Measurements from ENCODE around the gene TRIO. TPM values are rescaled to one million over a fixed set of nuclear protein-coding genes. Genes with fewer than 3 reads are reported as not detected.

The TRIO gene
- total and polyA plus RNA-seq, 4 experiments from 2014 or later = 0.09 to 11.5 (median 9.7) TPM; not detected in 1

GRCh38 chr5:14212838-14213237, 69.7 kb downstream of the TRIO start:
- H3K27me3 ChIP-seq (ENCODE audit: insufficient read depth, low read length) = no peaks in the 10 kb centered on the region
- Mint-ChIP-seq H3K27me3 (peaks cover 11 to 22% of the 10 kb centered on the region in 2 donors), H3K4me1 (no peaks in the 10 kb centered on the region), H3K9me3 (peaks cover 0 to 3% (median 0%) of the 10 kb centered on the region in 8 donors), H3K36me3 (no peaks in the 10 kb centered on the region), H3K4me3 (peak overlapping the region in 1 of 8 donors; percentile 3), H3K27ac (no peak overlapping the region)
- intact Hi-C loops (cut with micrococcal nuclease) = no loop called here
- ChIA-PET POLR2A (ENCODE audit: partially characterized antibody) (no interaction called here), CTCF (ENCODE audit: partially characterized antibody) (no interaction called here)
- no peak for DNase-seq
- H3K36me3 ChIP-seq (ENCODE audit: insufficient read depth, low read length) = no peaks in the 10 kb centered on the region
- H3K4me1 ChIP-seq (ENCODE audit: insufficient read depth, low read length) = no peaks in the 10 kb centered on the region
- H3K27ac ChIP-seq (ENCODE audit: low read depth, low read length) = no peak overlapping the region
- H3K4me3 ChIP-seq (ENCODE audit: low read length in 2 of 2) = no peak overlapping the region
- no peaks in the 10 kb centered on the region for H3K9me3 ChIP-seq (ENCODE audit: control insufficient read depth in 1 of 2, low read length in 2 of 2)

GRCh38 chr5:14213253-14213652, 70.1 kb downstream of the TRIO start:
- H3K4me1 ChIP-seq (ENCODE audit: insufficient read depth, low read length) = no peaks in the 10 kb centered on the region
- no peak overlapping the region for H3K27ac ChIP-seq (ENCODE audit: low read depth, low read length)
- CTCF ChIA-PET (ENCODE audit: partially characterized antibody) = no interaction called here
- H3K27ac Mint-ChIP-seq = no peak overlapping the region
- peaks cover 0 to 3% (median 0%) of the 10 kb centered on the region in 8 donors for H3K9me3 Mint-ChIP-seq
- no peak overlapping the region for H3K4me3 Mint-ChIP-seq
- POLR2A ChIA-PET (ENCODE audit: partially characterized antibody) = interaction anchor here (1.0 kb wide), 1 partner anchor 69 kb away, joined by 4 read pairs; no protein-coding TSS in a partner anchor
- H3K27me3 ChIP-seq (ENCODE audit: insufficient read depth, low read length) = no peaks in the 10 kb centered on the region
- no peaks in the 10 kb centered on the region for H3K36me3 ChIP-seq (ENCODE audit: insufficient read depth, low read length)
- intact Hi-C loops (cut with micrococcal nuclease) = no loop called here
- DNase-seq = no peak
- no peaks in the 10 kb centered on the region for H3K9me3 ChIP-seq (ENCODE audit: control insufficient read depth in 1 of 2, low read length in 2 of 2)
- no peak overlapping the region for H3K4me3 ChIP-seq (ENCODE audit: low read length in 2 of 2)
- H3K36me3 Mint-ChIP-seq = no peaks in the 10 kb centered on the region
- H3K27me3 Mint-ChIP-seq = peaks cover 14 to 22% of the 10 kb centered on the region in 2 donors
- no peaks in the 10 kb centered on the region for H3K4me1 Mint-ChIP-seq

GRCh38 chr5:14213813-14214585, 70.9 kb downstream of the TRIO start:
- Histone ChIP-seq H3K4me1 (ENCODE audit: insufficient read depth, low read length) (no peaks in the 10 kb centered on the region), H3K4me3 (ENCODE audit: low read length in 2 of 2) (no peak overlapping the region), H3K36me3 (ENCODE audit: insufficient read depth, low read length) (no peaks in the 10 kb centered on the region), H3K9me3 (ENCODE audit: control insufficient read depth in 1 of 2, low read length in 2 of 2) (no peaks in the 10 kb centered on the region), H3K27me3 (ENCODE audit: insufficient read depth, low read length) (no peaks in the 10 kb centered on the region), H3K27ac (ENCODE audit: low read depth, low read length) (no peak overlapping the region)
- intact Hi-C loops (cut with micrococcal nuclease) = no loop called here
- H3K4me3 Mint-ChIP-seq = peak overlapping the region in 3 of 8 donors; percentile 3 to 30 (median 8)
- H3K27ac Mint-ChIP-seq = peak overlapping the region in 1 of 7 donors; percentile 16
- H3K9me3 Mint-ChIP-seq = peaks cover 0 to 3% (median 0%) of the 10 kb centered on the region in 8 donors
- no peaks in the 10 kb centered on the region for H3K4me1 Mint-ChIP-seq
- peaks cover 16 to 22% of the 10 kb centered on the region in 2 donors for H3K27me3 Mint-ChIP-seq
- ChIA-PET POLR2A (ENCODE audit: partially characterized antibody) (interaction anchor here (1.0 kb wide), 1 partner anchor 70 kb away, joined by 4 read pairs; no protein-coding TSS in a partner anchor), CTCF (ENCODE audit: partially characterized antibody) (no interaction called here)
- DNase-seq = no peak
- H3K36me3 Mint-ChIP-seq = no peaks in the 10 kb centered on the region

- ChIA-PET POLR2A (ENCODE audit: partially characterized antibody) (no interaction called here), CTCF (ENCODE audit: partially characterized antibody) (no interaction called here)
- Histone ChIP-seq H3K4me3 (ENCODE audit: low read length in 2 of 2) (no peak overlapping the region), H3K4me1 (ENCODE audit: insufficient read depth, low read length) (no peaks in the 10 kb centered on the region), H3K27ac (ENCODE audit: low read depth, low read length) (no peak overlapping the region), H3K9me3 (ENCODE audit: control insufficient read depth in 1 of 2, low read length in 2 of 2) (no peaks in the 10 kb centered on the region), H3K36me3 (ENCODE audit: insufficient read depth, low read length) (no peaks in the 10 kb centered on the region), H3K27me3 (ENCODE audit: insufficient read depth, low read length) (no peaks in the 10 kb centered on the region)
- Mint-ChIP-seq H3K27me3 (peaks cover 10 to 17% of the 10 kb centered on the region in 2 donors), H3K27ac (no peak overlapping the region), H3K4me3 (no peak overlapping the region), H3K9me3 (peaks cover 0 to 4% (median 0%) of the 10 kb centered on the region in 8 donors), H3K36me3 (no peaks in the 10 kb centered on the region), H3K4me1 (no peaks in the 10 kb centered on the region)
- intact Hi-C loops (cut with micrococcal nuclease) = no loop called here
- no peak for DNase-seq
Observed at GRCh38 chr5:14215901-14216300, 72.8 kb downstream of the TRIO start.

- no peak overlapping the region for H3K27ac ChIP-seq (ENCODE audit: low read depth, low read length)
- intact Hi-C loops (cut with micrococcal nuclease) = no loop called here
- no peaks in the 10 kb centered on the region for H3K4me1 ChIP-seq (ENCODE audit: insufficient read depth, low read length)
- no peak overlapping the region for H3K4me3 Mint-ChIP-seq
- no peaks in the 10 kb centered on the region for H3K36me3 ChIP-seq (ENCODE audit: insufficient read depth, low read length)
- H3K27me3 ChIP-seq (ENCODE audit: insufficient read depth, low read length) = no peaks in the 10 kb centered on the region
- H3K27me3 Mint-ChIP-seq = peaks cover 12 to 17% of the 10 kb centered on the region in 2 donors
- ChIA-PET POLR2A (ENCODE audit: partially characterized antibody) (no interaction called here), CTCF (ENCODE audit: partially characterized antibody) (no interaction called here)
- H3K9me3 Mint-ChIP-seq = peaks cover 0 to 6% (median 0%) of the 10 kb centered on the region in 8 donors
- H3K4me1 Mint-ChIP-seq = peaks cover 0 to 2% (median 0%) of the 10 kb centered on the region in 4 donors
- no peak overlapping the region for H3K4me3 ChIP-seq (ENCODE audit: low read length in 2 of 2)
- no peaks in the 10 kb centered on the region for H3K9me3 ChIP-seq (ENCODE audit: control insufficient read depth in 1 of 2, low read length in 2 of 2)
- no peaks in the 10 kb centered on the region for H3K36me3 Mint-ChIP-seq
- DNase-seq = no peak
- H3K27ac Mint-ChIP-seq = no peak overlapping the region
Observed at GRCh38 chr5:14216372-14216771, 73.2 kb downstream of the TRIO start.

- H3K27me3 Mint-ChIP-seq = peaks cover 14 to 17% of the 10 kb centered on the region in 2 donors
- no peak overlapping the region for H3K4me3 ChIP-seq (ENCODE audit: low read length in 2 of 2)
- H3K27ac ChIP-seq (ENCODE audit: low read depth, low read length) = no peak overlapping the region
- H3K4me3 Mint-ChIP-seq = no peak overlapping the region
- H3K4me1 ChIP-seq (ENCODE audit: insufficient read depth, low read length) = no peaks in the 10 kb centered on the region
- DNase-seq = no peak
- intact Hi-C loops (cut with micrococcal nuclease) = no loop called here
- peaks cover 0 to 4% (median 0%) of the 10 kb centered on the region in 4 donors for H3K4me1 Mint-ChIP-seq
- no peaks in the 10 kb centered on the region for H3K36me3 Mint-ChIP-seq
- no peak overlapping the region for H3K27ac Mint-ChIP-seq
- peaks cover 0 to 7% (median 0%) of the 10 kb centered on the region in 8 donors for H3K9me3 Mint-ChIP-seq
- no peaks in the 10 kb centered on the region for H3K36me3 ChIP-seq (ENCODE audit: insufficient read depth, low read length)
- ChIA-PET POLR2A (ENCODE audit: partially characterized antibody) (no interaction called here), CTCF (ENCODE audit: partially characterized antibody) (no interaction called here)
- no peaks in the 10 kb centered on the region for H3K27me3 ChIP-seq (ENCODE audit: insufficient read depth, low read length)
- no peaks in the 10 kb centered on the region for H3K9me3 ChIP-seq (ENCODE audit: control insufficient read depth in 1 of 2, low read length in 2 of 2)
Observed at GRCh38 chr5:14216902-14217301, 73.8 kb downstream of the TRIO start.

- Histone ChIP-seq H3K27me3 (ENCODE audit: insufficient read depth, low read length) (no peaks in the 10 kb centered on the region), H3K4me1 (ENCODE audit: insufficient read depth, low read length) (no peaks in the 10 kb centered on the region), H3K9me3 (ENCODE audit: control insufficient read depth in 1 of 2, low read length in 2 of 2) (no peaks in the 10 kb centered on the region), H3K27ac (ENCODE audit: low read depth, low read length) (no peak overlapping the region), H3K36me3 (ENCODE audit: insufficient read depth, low read length) (no peaks in the 10 kb centered on the region), H3K4me3 (ENCODE audit: low read length in 2 of 2) (no peak overlapping the region)
- no peak for DNase-seq
- H3K9me3 Mint-ChIP-seq = peaks cover 0 to 7% (median 0%) of the 10 kb centered on the region in 8 donors
- H3K4me3 Mint-ChIP-seq = peak overlapping the region in 1 of 8 donors; percentile 49
- H3K4me1 Mint-ChIP-seq = peaks cover 0 to 4% (median 0%) of the 10 kb centered on the region in 4 donors
- POLR2A ChIA-PET (ENCODE audit: partially characterized antibody) = no interaction called here
- no peaks in the 10 kb centered on the region for H3K36me3 Mint-ChIP-seq
- no peak overlapping the region for H3K27ac Mint-ChIP-seq
- H3K27me3 Mint-ChIP-seq = peaks cover 13 to 17% of the 10 kb centered on the region in 2 donors
- intact Hi-C loops (cut with micrococcal nuclease) = no loop called here
- CTCF ChIA-PET (ENCODE audit: partially characterized antibody) = no interaction called here
Observed at GRCh38 chr5:14217587-14217986, 74.4 kb downstream of the TRIO start.

Measured in CD4-positive, alpha-beta memory T cell (primary cell).